K562 (cell line): ENCODE data around the gene ATG4D. TPM values are rescaled to one million over a fixed set of nuclear protein-coding genes. Genes with fewer than 3 reads are reported as not detected.

Experiments
- BRD4 ChIP-seq: fragments of 200-600 bp; sonication (generic); IDR thresholded peaks from 2 replicates; pipeline ENCODE4 v1.6.1; 2017; ENCODE audit warnings: inconsistent platforms
- CAMTA2 ChIP-seq: fragments of 250-450 bp; sonication (Bioruptor Pico); conservative IDR thresholded peaks from 2 replicates; pipeline ENCODE4 v1.5.1; 2022
- HCFC1 ChIP-seq: IDR thresholded peaks from 2 replicates; pipeline ENCODE4 v1.6.1; 2012; ENCODE audit warnings: low read depth, low read length, improper control_type of control experiment
- KAT8 ChIP-seq: fragments of 450-650 bp; IDR thresholded peaks from 2 replicates; pipeline ENCODE4 v1.6.1; 2016; ENCODE audit warnings: low read depth, mild to moderate bottlenecking
- KDM1A ChIP-seq, 2 experiments: fragments of 450-650 bp; IDR thresholded peaks; 2 replicates each; pipeline ENCODE4 v1.6.1; 2016; ENCODE audit warnings: mild to moderate bottlenecking in 2 of 2
- NELFE ChIP-seq: IDR thresholded peaks from 2 replicates; pipeline ENCODE4 v1.6.1; 2011; ENCODE audit warnings: mild to moderate bottlenecking; ENCODE audit not compliant: insufficient read depth, insufficient read length
- NFXL1 ChIP-seq: fragments of 450-650 bp; formaldehyde crosslinking; IDR thresholded peaks from 2 replicates; pipeline ENCODE4 v1.4.0; 2021; ENCODE audit warnings: mild to moderate bottlenecking
- RBM15 ChIP-seq: fragments of 200-400 bp; formaldehyde crosslinking; IDR thresholded peaks from 2 replicates; pipeline ENCODE4 v1.6.1; 2018; ENCODE audit warnings: mild to moderate bottlenecking, low read length, moderate library complexity; ENCODE audit not compliant: insufficient read depth
- SIRT6 ChIP-seq: IDR thresholded peaks from one replicate; pipeline ENCODE4 v1.6.1; 2012; ENCODE audit warnings: low read depth, mild to moderate bottlenecking, control low read depth, inconsistent platforms, low read length, moderate library complexity
- polyA plus RNA-seq, 8 experiments: library from polyadenylated mRNA; depleted of rRNA in 4 of 8; stranded (reverse) in 5 of 8; unstranded in 3 of 8; fragments of >200 nt; fragmentation: Nextera tagmentation in 2 of 8; fragmentation: Illumina TruSeq in 1 of 8; extraction: Ambion mirVana in 2 of 8; extraction: Trizol in 1 of 8; gene quantifications; 2 replicates each; pipeline versions ENCODE4 v1.2.1 to v1.2.3, GENCODE V29; 2011 to 2014; ENCODE audit warnings: inconsistent platforms in 1 of 8, missing spikeins in 1 of 8
- total RNA-seq, 7 experiments: library from RNA; depleted of rRNA in 6 of 7; stranded (reverse); fragments of >200 nt in 6 of 7; fragmentation: Illumina TruSeq in 2 of 7; extraction: Trizol in 2 of 7; gene quantifications; 2 replicates each; pipeline versions ENCODE4 v1.2.1 to v1.2.3, GENCODE V29; 2011 to 2021; ENCODE audit warnings: low replicate concordance in 1 of 7
- TF ChIP-seq, protein P1 (sequence below): fragments of 450-650 bp; conservative IDR thresholded peaks from 2 replicates; pipeline ENCODE4 v1.6.1; 2016; ENCODE audit warnings: missing genetic modification characterization, low read depth, mild to moderate bottlenecking, control low read depth, missing compliant biosample characterization
- TF ChIP-seq, protein P2 (sequence below): sonication (generic); formaldehyde crosslinking; IDR thresholded peaks from 2 replicates; pipeline ENCODE4 v1.9.0; 2022; ENCODE audit warnings: mild to moderate bottlenecking, missing genetic modification reagents
- TF ChIP-seq, protein P3 (sequence below), 3 experiments: IDR thresholded peaks in 2 of 3; conservative IDR thresholded peaks in 1 of 3; 2 replicates each; pipeline ENCODE4 v1.5.1; 2011 to 2012; ENCODE audit warnings: low read length in 3 of 3, mild to moderate bottlenecking in 3 of 3, control low read depth in 2 of 3, improper control_type of control experiment in 1 of 3, inconsistent platforms in 1 of 3, low read depth in 1 of 3, mixed read lengths in 1 of 3, moderate library complexity in 1 of 3; ENCODE audit not compliant: insufficient read depth in 2 of 3

ATG4D gene
- total and polyA plus RNA-seq, 9 of the 15 experiments (the other 6 are each of a cell fraction or from before 2014, with no cell fraction given), result 0.51 to 66.1 (median 22.9) TPM

- no peak for TF ChIP-seq CAMTA2
- TF ChIP-seq HCFC1, result no peak
- no peak for TF ChIP-seq NFXL1 (CRISPR knock-in tag)
- no peak for TF ChIP-seq SIRT6
- TF ChIP-seq KAT8, result no peak
- TF ChIP-seq, protein P1, sequence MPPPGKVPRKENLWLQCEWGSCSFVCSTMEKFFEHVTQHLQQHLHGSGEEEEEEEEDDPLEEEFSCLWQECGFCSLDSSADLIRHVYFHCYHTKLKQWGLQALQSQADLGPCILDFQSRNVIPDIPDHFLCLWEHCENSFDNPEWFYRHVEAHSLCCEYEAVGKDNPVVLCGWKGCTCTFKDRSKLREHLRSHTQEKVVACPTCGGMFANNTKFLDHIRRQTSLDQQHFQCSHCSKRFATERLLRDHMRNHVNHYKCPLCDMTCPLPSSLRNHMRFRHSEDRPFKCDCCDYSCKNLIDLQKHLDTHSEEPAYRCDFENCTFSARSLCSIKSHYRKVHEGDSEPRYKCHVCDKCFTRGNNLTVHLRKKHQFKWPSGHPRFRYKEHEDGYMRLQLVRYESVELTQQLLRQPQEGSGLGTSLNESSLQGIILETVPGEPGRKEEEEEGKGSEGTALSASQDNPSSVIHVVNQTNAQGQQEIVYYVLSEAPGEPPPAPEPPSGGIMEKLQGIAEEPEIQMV (tag), result no peak
- TF ChIP-seq, protein P2, sequence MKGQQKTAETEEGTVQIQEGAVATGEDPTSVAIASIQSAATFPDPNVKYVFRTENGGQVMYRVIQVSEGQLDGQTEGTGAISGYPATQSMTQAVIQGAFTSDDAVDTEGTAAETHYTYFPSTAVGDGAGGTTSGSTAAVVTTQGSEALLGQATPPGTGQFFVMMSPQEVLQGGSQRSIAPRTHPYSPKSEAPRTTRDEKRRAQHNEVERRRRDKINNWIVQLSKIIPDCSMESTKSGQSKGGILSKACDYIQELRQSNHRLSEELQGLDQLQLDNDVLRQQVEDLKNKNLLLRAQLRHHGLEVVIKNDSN, result no peak
- TF ChIP-seq KDM1A (IDR thresholded peaks at IDR 0.05), result peak; percentile 82 to 91
- TF ChIP-seq, protein P3, sequence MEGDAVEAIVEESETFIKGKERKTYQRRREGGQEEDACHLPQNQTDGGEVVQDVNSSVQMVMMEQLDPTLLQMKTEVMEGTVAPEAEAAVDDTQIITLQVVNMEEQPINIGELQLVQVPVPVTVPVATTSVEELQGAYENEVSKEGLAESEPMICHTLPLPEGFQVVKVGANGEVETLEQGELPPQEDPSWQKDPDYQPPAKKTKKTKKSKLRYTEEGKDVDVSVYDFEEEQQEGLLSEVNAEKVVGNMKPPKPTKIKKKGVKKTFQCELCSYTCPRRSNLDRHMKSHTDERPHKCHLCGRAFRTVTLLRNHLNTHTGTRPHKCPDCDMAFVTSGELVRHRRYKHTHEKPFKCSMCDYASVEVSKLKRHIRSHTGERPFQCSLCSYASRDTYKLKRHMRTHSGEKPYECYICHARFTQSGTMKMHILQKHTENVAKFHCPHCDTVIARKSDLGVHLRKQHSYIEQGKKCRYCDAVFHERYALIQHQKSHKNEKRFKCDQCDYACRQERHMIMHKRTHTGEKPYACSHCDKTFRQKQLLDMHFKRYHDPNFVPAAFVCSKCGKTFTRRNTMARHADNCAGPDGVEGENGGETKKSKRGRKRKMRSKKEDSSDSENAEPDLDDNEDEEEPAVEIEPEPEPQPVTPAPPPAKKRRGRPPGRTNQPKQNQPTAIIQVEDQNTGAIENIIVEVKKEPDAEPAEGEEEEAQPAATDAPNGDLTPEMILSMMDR (IDR thresholded peaks at IDR 0.05 in 2 of 3, conservative IDR thresholded peaks at IDR 0.05 in 1 of 3; ENCODE audit: insufficient read depth in 2 of 3, low read depth in 1 of 3, low read length in 3 of 3), result no peak
- TF ChIP-seq NELFE, result no peak
- TF ChIP-seq RBM15, result no peak
- TF ChIP-seq BRD4, result no peak
Observed at GRCh38 chr19:10575011-10575716, 31.5 kb downstream of the ATG4D start (continued).
